OCI-LY7 (cell line): ENCODE measurements around the gene RAMP1.

Source experiments
- EZH2phosphoT487 ChIP-seq: fragments of 200-600 bp; sonication (generic); IDR thresholded peaks from 2 replicates; pipeline ENCODE4 v1.6.1; 2018; ENCODE audit warnings: low read depth, borderline replicate concordance, mild to moderate bottlenecking, mixed run types, antibody characterized with exemption, low read length, moderate library complexity, mixed read lengths
- TF ChIP-seq, protein P1 (sequence below): fragments of 200-600 bp; sonication (generic); conservative IDR thresholded peaks from 2 replicates; pipeline ENCODE4 v1.5.1; 2014; ENCODE audit warnings: mild to moderate bottlenecking, antibody characterized with exemption, low read length, moderate library complexity, mixed read lengths

- TF ChIP-seq, protein P1, sequence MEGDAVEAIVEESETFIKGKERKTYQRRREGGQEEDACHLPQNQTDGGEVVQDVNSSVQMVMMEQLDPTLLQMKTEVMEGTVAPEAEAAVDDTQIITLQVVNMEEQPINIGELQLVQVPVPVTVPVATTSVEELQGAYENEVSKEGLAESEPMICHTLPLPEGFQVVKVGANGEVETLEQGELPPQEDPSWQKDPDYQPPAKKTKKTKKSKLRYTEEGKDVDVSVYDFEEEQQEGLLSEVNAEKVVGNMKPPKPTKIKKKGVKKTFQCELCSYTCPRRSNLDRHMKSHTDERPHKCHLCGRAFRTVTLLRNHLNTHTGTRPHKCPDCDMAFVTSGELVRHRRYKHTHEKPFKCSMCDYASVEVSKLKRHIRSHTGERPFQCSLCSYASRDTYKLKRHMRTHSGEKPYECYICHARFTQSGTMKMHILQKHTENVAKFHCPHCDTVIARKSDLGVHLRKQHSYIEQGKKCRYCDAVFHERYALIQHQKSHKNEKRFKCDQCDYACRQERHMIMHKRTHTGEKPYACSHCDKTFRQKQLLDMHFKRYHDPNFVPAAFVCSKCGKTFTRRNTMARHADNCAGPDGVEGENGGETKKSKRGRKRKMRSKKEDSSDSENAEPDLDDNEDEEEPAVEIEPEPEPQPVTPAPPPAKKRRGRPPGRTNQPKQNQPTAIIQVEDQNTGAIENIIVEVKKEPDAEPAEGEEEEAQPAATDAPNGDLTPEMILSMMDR = no peak
- TF ChIP-seq EZH2phosphoT487 = no peak
Observed at GRCh38 chr2:237910576-237911362, 51.3 kb downstream of the RAMP1 start.
